Measurements from ENCODE around the gene SLC22A7.

DNA sequence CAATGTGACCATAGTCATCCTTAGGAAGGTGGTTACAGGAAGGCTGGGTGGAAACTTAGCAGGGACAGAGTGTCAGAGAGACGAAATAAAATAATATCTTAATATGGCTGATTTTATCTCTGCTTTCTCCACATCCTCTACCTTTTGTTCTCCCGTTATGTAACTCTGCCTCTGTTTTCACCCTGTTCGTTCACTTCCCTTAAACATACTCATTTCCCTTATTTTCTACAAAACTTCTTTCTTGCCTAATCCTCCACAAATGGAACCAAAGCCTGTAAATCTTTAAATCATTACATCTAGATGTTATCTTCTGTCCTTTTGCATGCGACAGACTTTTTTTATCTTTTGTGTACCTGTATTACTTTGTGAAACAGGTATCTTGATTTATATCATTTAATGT is 33.8 kb downstream of the SLC22A7 start:
- no peak for TF ChIP-seq EZH2 (IDR thresholded peaks at IDR 0.05; ENCODE audit: low read length)
- TF ChIP-seq, protein P1, sequence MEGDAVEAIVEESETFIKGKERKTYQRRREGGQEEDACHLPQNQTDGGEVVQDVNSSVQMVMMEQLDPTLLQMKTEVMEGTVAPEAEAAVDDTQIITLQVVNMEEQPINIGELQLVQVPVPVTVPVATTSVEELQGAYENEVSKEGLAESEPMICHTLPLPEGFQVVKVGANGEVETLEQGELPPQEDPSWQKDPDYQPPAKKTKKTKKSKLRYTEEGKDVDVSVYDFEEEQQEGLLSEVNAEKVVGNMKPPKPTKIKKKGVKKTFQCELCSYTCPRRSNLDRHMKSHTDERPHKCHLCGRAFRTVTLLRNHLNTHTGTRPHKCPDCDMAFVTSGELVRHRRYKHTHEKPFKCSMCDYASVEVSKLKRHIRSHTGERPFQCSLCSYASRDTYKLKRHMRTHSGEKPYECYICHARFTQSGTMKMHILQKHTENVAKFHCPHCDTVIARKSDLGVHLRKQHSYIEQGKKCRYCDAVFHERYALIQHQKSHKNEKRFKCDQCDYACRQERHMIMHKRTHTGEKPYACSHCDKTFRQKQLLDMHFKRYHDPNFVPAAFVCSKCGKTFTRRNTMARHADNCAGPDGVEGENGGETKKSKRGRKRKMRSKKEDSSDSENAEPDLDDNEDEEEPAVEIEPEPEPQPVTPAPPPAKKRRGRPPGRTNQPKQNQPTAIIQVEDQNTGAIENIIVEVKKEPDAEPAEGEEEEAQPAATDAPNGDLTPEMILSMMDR (optimal IDR thresholded peaks at IDR 0.05 in 1 of 3, IDR thresholded peaks at IDR 0.05 in 1 of 3, conservative IDR thresholded peaks at IDR 0.05 in 1 of 3; ENCODE audit: extremely low read depth in 1 of 3, insufficient read depth in 2 of 3, low read length in 3 of 3): no peak
